ENCODE measurements around the gene TMPRSS13. TPM values are rescaled to one million over a fixed set of nuclear protein-coding genes. Genes with fewer than 3 reads are reported as not detected.

Gene TMPRSS13
- polyA plus RNA-seq, 1 donor from 2014 or later, result not detected

DNA sequence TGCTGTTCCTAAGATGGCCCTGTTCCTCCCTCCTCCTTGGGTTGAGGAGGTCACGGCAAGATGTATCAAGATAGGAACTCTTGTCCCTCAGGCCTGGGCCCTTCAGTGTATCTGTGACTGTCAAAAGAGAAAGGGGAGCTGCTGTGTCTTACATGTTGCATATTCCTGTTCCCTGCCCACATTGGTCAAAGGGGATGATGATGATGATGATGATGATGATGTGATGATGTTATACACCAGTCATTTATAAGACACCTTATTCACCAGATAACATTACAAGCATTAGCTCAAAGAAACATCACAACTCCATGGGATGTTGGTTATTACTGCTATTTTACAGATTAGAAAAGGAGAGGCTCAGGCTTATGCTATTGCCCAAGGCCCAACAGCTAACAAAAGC, 66.4 kb downstream of the TMPRSS13 start:
- Histone ChIP-seq H2AFZ (ENCODE audit: low read depth, low read length) (no peak overlapping the region), H3K79me2 (replicated peaks; ENCODE audit: insufficient read depth, low read length) (peaks cover 95% of the 10 kb centered on the region), H4K20me1 (ENCODE audit: insufficient read depth) (peaks cover 15% of the 10 kb centered on the region), H3K36me3 (ENCODE audit: insufficient read depth, low read length) (no peaks in the 10 kb centered on the region), H3K9me2 (ENCODE audit: insufficient read depth, low read length) (no peaks in the 10 kb centered on the region), H3K4me3 (ENCODE audit: low read length) (no peak overlapping the region), H3K27ac (ENCODE audit: low read length) (no peak overlapping the region), H3K9me3 (ENCODE audit: low read length) (no peaks in the 10 kb centered on the region), H3K9ac (ENCODE audit: low read length) (no peak overlapping the region), H3K4me2 (ENCODE audit: low read length) (no peak overlapping the region), H3F3A (ENCODE audit: insufficient read depth, low read length, poor library complexity, severe bottlenecking) (no peaks in the 10 kb centered on the region), H3K27me3 (ENCODE audit: insufficient read depth, low read depth, low read length) (no peaks in the 10 kb centered on the region)
- TF ChIP-seq, protein P1, sequence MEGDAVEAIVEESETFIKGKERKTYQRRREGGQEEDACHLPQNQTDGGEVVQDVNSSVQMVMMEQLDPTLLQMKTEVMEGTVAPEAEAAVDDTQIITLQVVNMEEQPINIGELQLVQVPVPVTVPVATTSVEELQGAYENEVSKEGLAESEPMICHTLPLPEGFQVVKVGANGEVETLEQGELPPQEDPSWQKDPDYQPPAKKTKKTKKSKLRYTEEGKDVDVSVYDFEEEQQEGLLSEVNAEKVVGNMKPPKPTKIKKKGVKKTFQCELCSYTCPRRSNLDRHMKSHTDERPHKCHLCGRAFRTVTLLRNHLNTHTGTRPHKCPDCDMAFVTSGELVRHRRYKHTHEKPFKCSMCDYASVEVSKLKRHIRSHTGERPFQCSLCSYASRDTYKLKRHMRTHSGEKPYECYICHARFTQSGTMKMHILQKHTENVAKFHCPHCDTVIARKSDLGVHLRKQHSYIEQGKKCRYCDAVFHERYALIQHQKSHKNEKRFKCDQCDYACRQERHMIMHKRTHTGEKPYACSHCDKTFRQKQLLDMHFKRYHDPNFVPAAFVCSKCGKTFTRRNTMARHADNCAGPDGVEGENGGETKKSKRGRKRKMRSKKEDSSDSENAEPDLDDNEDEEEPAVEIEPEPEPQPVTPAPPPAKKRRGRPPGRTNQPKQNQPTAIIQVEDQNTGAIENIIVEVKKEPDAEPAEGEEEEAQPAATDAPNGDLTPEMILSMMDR (IDR thresholded peaks at IDR 0.05; ENCODE audit: poor library complexity, severe bottlenecking), result no peak
- no peak for TF ChIP-seq EP300 (conservative IDR thresholded peaks at IDR 0.05; ENCODE audit: poor library complexity, severe bottlenecking)
- no peak for TF ChIP-seq MXI1 (conservative IDR thresholded peaks at IDR 0.05; ENCODE audit: poor library complexity, severe bottlenecking)
- TF ChIP-seq, protein P2, sequence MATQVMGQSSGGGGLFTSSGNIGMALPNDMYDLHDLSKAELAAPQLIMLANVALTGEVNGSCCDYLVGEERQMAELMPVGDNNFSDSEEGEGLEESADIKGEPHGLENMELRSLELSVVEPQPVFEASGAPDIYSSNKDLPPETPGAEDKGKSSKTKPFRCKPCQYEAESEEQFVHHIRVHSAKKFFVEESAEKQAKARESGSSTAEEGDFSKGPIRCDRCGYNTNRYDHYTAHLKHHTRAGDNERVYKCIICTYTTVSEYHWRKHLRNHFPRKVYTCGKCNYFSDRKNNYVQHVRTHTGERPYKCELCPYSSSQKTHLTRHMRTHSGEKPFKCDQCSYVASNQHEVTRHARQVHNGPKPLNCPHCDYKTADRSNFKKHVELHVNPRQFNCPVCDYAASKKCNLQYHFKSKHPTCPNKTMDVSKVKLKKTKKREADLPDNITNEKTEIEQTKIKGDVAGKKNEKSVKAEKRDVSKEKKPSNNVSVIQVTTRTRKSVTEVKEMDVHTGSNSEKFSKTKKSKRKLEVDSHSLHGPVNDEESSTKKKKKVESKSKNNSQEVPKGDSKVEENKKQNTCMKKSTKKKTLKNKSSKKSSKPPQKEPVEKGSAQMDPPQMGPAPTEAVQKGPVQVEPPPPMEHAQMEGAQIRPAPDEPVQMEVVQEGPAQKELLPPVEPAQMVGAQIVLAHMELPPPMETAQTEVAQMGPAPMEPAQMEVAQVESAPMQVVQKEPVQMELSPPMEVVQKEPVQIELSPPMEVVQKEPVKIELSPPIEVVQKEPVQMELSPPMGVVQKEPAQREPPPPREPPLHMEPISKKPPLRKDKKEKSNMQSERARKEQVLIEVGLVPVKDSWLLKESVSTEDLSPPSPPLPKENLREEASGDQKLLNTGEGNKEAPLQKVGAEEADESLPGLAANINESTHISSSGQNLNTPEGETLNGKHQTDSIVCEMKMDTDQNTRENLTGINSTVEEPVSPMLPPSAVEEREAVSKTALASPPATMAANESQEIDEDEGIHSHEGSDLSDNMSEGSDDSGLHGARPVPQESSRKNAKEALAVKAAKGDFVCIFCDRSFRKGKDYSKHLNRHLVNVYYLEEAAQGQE (IDR thresholded peaks at IDR 0.05; ENCODE audit: borderline replicate concordance), result no peak
- TF ChIP-seq POLR2AphosphoS5 (IDR thresholded peaks at IDR 0.05), result no peak
- TF ChIP-seq RAD21 (conservative IDR thresholded peaks at IDR 0.05), result no peak
- TF ChIP-seq TAF1 (IDR thresholded peaks at IDR 0.05; ENCODE audit: low read depth), result no peak
- no peak for TF ChIP-seq SMC3 (conservative IDR thresholded peaks at IDR 0.05; ENCODE audit: poor library complexity)
- no peak for TF ChIP-seq EZH2 (IDR thresholded peaks at IDR 0.05; ENCODE audit: borderline replicate concordance, insufficient read depth, low read length, poor library complexity, severe bottlenecking)

DNA sequence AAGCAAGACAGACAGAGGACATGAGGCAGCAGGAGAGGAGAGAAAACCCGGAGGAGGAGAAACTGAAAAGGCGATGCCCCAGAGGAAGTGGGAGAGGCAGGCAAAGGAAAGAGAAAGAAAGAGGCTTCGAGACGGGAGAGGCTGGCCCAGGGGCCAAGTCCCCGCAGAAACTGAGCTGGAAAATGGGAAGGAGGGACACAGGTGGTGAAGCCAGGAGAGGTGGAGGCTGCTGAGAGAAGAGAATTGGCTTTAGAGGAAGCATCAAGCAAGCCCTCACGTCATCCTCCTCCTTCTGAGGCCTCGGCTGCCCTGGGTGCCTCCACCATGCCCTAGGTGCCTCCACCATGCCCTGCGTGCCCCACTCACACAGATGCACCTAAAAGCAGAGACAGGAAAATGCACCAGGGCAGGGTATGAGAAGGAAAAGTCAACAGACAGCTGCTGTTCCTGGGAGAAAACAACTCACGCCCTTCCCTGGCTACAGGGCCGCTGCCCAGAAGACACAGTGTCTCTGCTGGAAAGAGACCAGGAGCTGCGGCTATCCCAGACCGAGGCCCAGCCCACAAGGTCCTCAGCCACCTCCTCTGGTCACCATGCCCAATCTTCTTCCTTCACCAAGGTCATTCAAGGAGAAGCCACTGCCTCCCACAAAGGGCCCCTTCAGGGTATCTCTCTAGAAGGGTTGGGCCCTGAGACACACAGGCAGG, 67.0 kb downstream of the TMPRSS13 start:
- no peak overlapping the region for H2AFZ ChIP-seq (ENCODE audit: low read depth, low read length)
- H3K27ac ChIP-seq (ENCODE audit: low read length), result no peak overlapping the region
- no peaks in the 10 kb centered on the region for H3K9me2 ChIP-seq (ENCODE audit: insufficient read depth, low read length)
- H3F3A ChIP-seq (ENCODE audit: insufficient read depth, low read length, poor library complexity, severe bottlenecking), result no peaks in the 10 kb centered on the region
- H3K9ac ChIP-seq (ENCODE audit: low read length), result no peak overlapping the region
- peaks cover 92% of the 10 kb centered on the region for H3K79me2 ChIP-seq (replicated peaks; ENCODE audit: insufficient read depth, low read length)
- no peaks in the 10 kb centered on the region for H3K27me3 ChIP-seq (ENCODE audit: insufficient read depth, low read depth, low read length)
- TF ChIP-seq TAF1 (IDR thresholded peaks at IDR 0.05; ENCODE audit: low read depth) (no peak), MXI1 (conservative IDR thresholded peaks at IDR 0.05; ENCODE audit: poor library complexity, severe bottlenecking) (no peak), POLR2AphosphoS5 (IDR thresholded peaks at IDR 0.05) (no peak), RAD21 (conservative IDR thresholded peaks at IDR 0.05) (no peak), EZH2 (IDR thresholded peaks at IDR 0.05; ENCODE audit: borderline replicate concordance, insufficient read depth, low read length, poor library complexity, severe bottlenecking) (no peak), SMC3 (conservative IDR thresholded peaks at IDR 0.05; ENCODE audit: poor library complexity) (no peak), EP300 (conservative IDR thresholded peaks at IDR 0.05; ENCODE audit: poor library complexity, severe bottlenecking) (no peak)
- TF ChIP-seq, protein P1 (IDR thresholded peaks at IDR 0.05; ENCODE audit: poor library complexity, severe bottlenecking), result no peak
- TF ChIP-seq, protein P2 (IDR thresholded peaks at IDR 0.05; ENCODE audit: borderline replicate concordance), result no peak
- H3K4me3 ChIP-seq (ENCODE audit: low read length), result no peak overlapping the region
- H3K36me3 ChIP-seq (ENCODE audit: insufficient read depth, low read length), result no peaks in the 10 kb centered on the region
- no peak overlapping the region for H3K4me2 ChIP-seq (ENCODE audit: low read length)
- H4K20me1 ChIP-seq (ENCODE audit: insufficient read depth), result peaks cover 15% of the 10 kb centered on the region
- no peaks in the 10 kb centered on the region for H3K9me3 ChIP-seq (ENCODE audit: low read length)

Data from neural cell (in vitro differentiated cells).